ENCODE data around the gene CACNA1A.

CACNA1A gene

GRCh38 chr19:13441810-13442512, 64.3 kb downstream of the CACNA1A start:
- Histone ChIP-seq H3K79me2 (ENCODE audit: low read length) (no peaks in the 10 kb centered on the region), H3K36me3 (replicated peaks; ENCODE audit: insufficient read depth, low read length) (no peaks in the 10 kb centered on the region), H3K4me3 (ENCODE audit: low read length) (no peak overlapping the region), H3K27me3 (replicated peaks; ENCODE audit: insufficient read depth, low read length) (peaks cover 4% of the 10 kb centered on the region; the same call in 1 of the 2 replicates), H3K9me3 (replicated peaks; ENCODE audit: insufficient read depth, low read length) (no peaks in the 10 kb centered on the region), H3K4me1 (ENCODE audit: low read length) (no peaks in the 10 kb centered on the region), H4K20me1 (ENCODE audit: insufficient read depth, low read length) (no peaks in the 10 kb centered on the region), H3K9ac (ENCODE audit: low read length) (no peak overlapping the region), H3K4me2 (ENCODE audit: low read depth, low read length) (no peak overlapping the region), H3F3A (ENCODE audit: insufficient read depth, low read length) (no peaks in the 10 kb centered on the region), H3K27ac (ENCODE audit: low read length) (no peak overlapping the region), H2AFZ (ENCODE audit: low read length) (no peak overlapping the region), H3K9me2 (replicated peaks; ENCODE audit: insufficient read depth, low read length) (no peaks in the 10 kb centered on the region)
- TF ChIP-seq EZH2phosphoT487 (IDR thresholded peaks at IDR 0.05; ENCODE audit: low read length) (no peak), CTCF (IDR thresholded peaks at IDR 0.05; ENCODE audit: low read length) (no peak), EZH2 (optimal IDR thresholded peaks at IDR 0.05; ENCODE audit: low read depth, low read length) (no peak)
- DNase-seq = peak; percentile 49

- Histone ChIP-seq H3K36me3 (replicated peaks; ENCODE audit: insufficient read depth, low read length) (no peaks in the 10 kb centered on the region), H2AFZ (ENCODE audit: low read length) (no peak overlapping the region), H4K20me1 (ENCODE audit: insufficient read depth, low read length) (no peaks in the 10 kb centered on the region), H3K4me3 (ENCODE audit: low read length) (no peak overlapping the region), H3K9me3 (replicated peaks; ENCODE audit: insufficient read depth, low read length) (no peaks in the 10 kb centered on the region), H3K27me3 (replicated peaks; ENCODE audit: insufficient read depth, low read length) (peaks cover 8% of the 10 kb centered on the region; the same call in 1 of the 2 replicates), H3K4me1 (ENCODE audit: low read length) (no peaks in the 10 kb centered on the region), H3K4me2 (ENCODE audit: low read depth, low read length) (no peak overlapping the region), H3K79me2 (ENCODE audit: low read length) (no peaks in the 10 kb centered on the region), H3K27ac (ENCODE audit: low read length) (no peak overlapping the region), H3F3A (ENCODE audit: insufficient read depth, low read length) (no peaks in the 10 kb centered on the region), H3K9me2 (replicated peaks; ENCODE audit: insufficient read depth, low read length) (no peaks in the 10 kb centered on the region), H3K9ac (ENCODE audit: low read length) (no peak overlapping the region)
- no peak for TF ChIP-seq CTCF (IDR thresholded peaks at IDR 0.05; ENCODE audit: low read length)
- TF ChIP-seq EZH2phosphoT487 (IDR thresholded peaks at IDR 0.05; ENCODE audit: low read length) = no peak
- TF ChIP-seq EZH2 (optimal IDR thresholded peaks at IDR 0.05; ENCODE audit: low read depth, low read length) = no peak
- no peak for DNase-seq
Observed at GRCh38 chr19:13437919-13438618, 68.2 kb downstream of the CACNA1A start.

GRCh38 chr19:13436352-13436751, 69.9 kb downstream of the CACNA1A start:
- no peak for DNase-seq
- no peaks in the 10 kb centered on the region for H3F3A ChIP-seq (ENCODE audit: insufficient read depth, low read length)
- no peak for TF ChIP-seq EZH2phosphoT487 (IDR thresholded peaks at IDR 0.05; ENCODE audit: low read length)
- TF ChIP-seq CTCF (IDR thresholded peaks at IDR 0.05; ENCODE audit: low read length) = no peak
- no peak for TF ChIP-seq EZH2 (optimal IDR thresholded peaks at IDR 0.05; ENCODE audit: low read depth, low read length)
- H3K4me2 ChIP-seq (ENCODE audit: low read depth, low read length) = no peak overlapping the region
- H3K9ac ChIP-seq (ENCODE audit: low read length) = no peak overlapping the region
- no peaks in the 10 kb centered on the region for H3K9me2 ChIP-seq (replicated peaks; ENCODE audit: insufficient read depth, low read length)
- H3K27ac ChIP-seq (ENCODE audit: low read length) = no peak overlapping the region
- H4K20me1 ChIP-seq (ENCODE audit: insufficient read depth, low read length) = no peaks in the 10 kb centered on the region
- no peaks in the 10 kb centered on the region for H3K79me2 ChIP-seq (ENCODE audit: low read length)
- H3K27me3 ChIP-seq (replicated peaks; ENCODE audit: insufficient read depth, low read length) = peaks cover 12% of the 10 kb centered on the region
- H3K4me1 ChIP-seq (ENCODE audit: low read length) = no peaks in the 10 kb centered on the region
- no peaks in the 10 kb centered on the region for H3K9me3 ChIP-seq (replicated peaks; ENCODE audit: insufficient read depth, low read length)
- H3K36me3 ChIP-seq (replicated peaks; ENCODE audit: insufficient read depth, low read length) = no peaks in the 10 kb centered on the region
- no peak overlapping the region for H2AFZ ChIP-seq (ENCODE audit: low read length)
- H3K4me3 ChIP-seq (ENCODE audit: low read length) = no peak overlapping the region

Measured in MM.1S (cell line).